Left cardiac atrium (tissue), 4 donors: Measurements from ENCODE around the gene SSR2. TPM values are rescaled to one million over a fixed set of nuclear protein-coding genes. Genes with fewer than 3 reads are reported as not detected.
"Not testable (repeated sequence)": the region's sequence is repeated elsewhere in the genome, so short reads cannot be mapped to it uniquely, and the experiment has no call there.

ENCODE experiments used
- ATAC-seq, 2 donors: fragments of 200-7000 bp; cut with Tn5 transposase; one replicate each; pipeline ENCODE4 v1.9.1; 2020; ENCODE audit warnings: mild to moderate bottlenecking in 2 of 2, moderate library complexity in 2 of 2
- DNase-seq: peaks from one replicate; pipeline ENCODE4 v3.0.0-alpha.2; 2020
- intact Hi-C, 2 donors: fragments of 100-400 bp; cut with DNase I; formaldehyde crosslinking; loops; one replicate each; pipeline versions ENCODE4 v1.14.1 to v1.15.1; 2022 to 2023
- total RNA-seq, 2 donors: library from RNA; stranded (reverse); fragmentation: NEBNext Ultra II Directional; extraction: Animal tissue kit (Norgen Biotek cat#: 25700); gene quantifications; one replicate each; pipeline ENCODE4 v1.2.1, GENCODE V29; 2021
- donor health status: DM: no; HTN: yes; CAD: no.
- donor health status: DM: no; HTN: yes; CAD: no; lungs with severe emphysema.
- donor health status: DM: yes; HTN: yes; CAD: no.
- donor health status: Dilated cardiomyopathy.

SSR2 gene
- total RNA-seq, 2 donors from 2014 or later = 101 to 127 TPM

GRCh38 chr1:156051011-156051725 lies 30.4 kb upstream of the SSR2 start:
- ATAC-seq = no peak
- intact Hi-C loops = no loop called here
- DNase-seq = no peak

- DNase-seq (no peak), ATAC-seq (no peak)
- intact Hi-C loops = no loop called here
These were observed 29.6 kb upstream of the SSR2 start for GRCh38 chr1:156050376-156050775.

- ATAC-seq (no peak), DNase-seq (no peak)
- intact Hi-C loops = no loop called here
These were observed 28.0 kb upstream of the SSR2 start for GRCh38 chr1:156048663-156049258.

- ATAC-seq (no peak), DNase-seq (no peak)
- intact Hi-C loops = no loop called here
These were observed 24.3 kb upstream of the SSR2 start for GRCh38 chr1:156045076-156045475.

- no peak for ATAC-seq
- intact Hi-C loops = no loop called here
- DNase-seq = no peak
These were observed 22.1 kb upstream of the SSR2 start for GRCh38 chr1:156042828-156043227.

- intact Hi-C loops, ATAC-seq, DNase-seq: not testable (repeated sequence)
These were observed 14.2 kb upstream of the SSR2 start for GRCh38 chr1:156034991-156035390.

GRCh38 chr1:156033011-156033410 lies 12.3 kb upstream of the SSR2 start:
- ATAC-seq (no peak), DNase-seq (no peak)
- intact Hi-C loops = no loop called here

- DNase-seq = no peak
- ATAC-seq = no peak
- intact Hi-C loops = no loop called here
These were observed 5.8 kb upstream of the SSR2 start for GRCh38 chr1:156026588-156026987.

- intact Hi-C loops = no loop called here
- DNase-seq (peak; percentile 37), ATAC-seq (peak; percentile 63)
These were observed 5.1 kb upstream of the SSR2 start for GRCh38 chr1:156025876-156026275.

- DNase-seq = no peak
- no peak for ATAC-seq
- intact Hi-C loops = no loop called here
These were observed 4.0 kb upstream of the SSR2 start for GRCh38 chr1:156024801-156025200.

GRCh38 chr1:156021954-156022353 lies 1.2 kb upstream of the SSR2 start:
- ATAC-seq = no peak
- intact Hi-C loops = no loop called here
- no peak for DNase-seq

- ATAC-seq = no peak
- DNase-seq = no peak
- intact Hi-C loops = no loop called here
These were observed 310 bp upstream of the SSR2 start for GRCh38 chr1:156021093-156021428.

GRCh38 chr1:156019946-156020292 lies 832 bp downstream of the SSR2 start:
- intact Hi-C loops = no loop called here
- no peak for DNase-seq
- no peak for ATAC-seq

GRCh38 chr1:156014829-156015228 lies 5.9 kb downstream of the SSR2 start:
- DNase-seq = no peak
- intact Hi-C loops = no loop called here

GRCh38 chr1:156012051-156012817 lies 8.5 kb downstream of the SSR2 start:
- DNase-seq (no peak), ATAC-seq (no peak)
- intact Hi-C loops = no loop called here

More at GRCh38 chr1:156014829-156015228, 5.9 kb downstream of the SSR2 start:
- ATAC-seq = no peak

- DNase-seq (no peak), ATAC-seq (no peak)
- intact Hi-C loops = no loop called here
These were observed 11.3 kb downstream of the SSR2 start for GRCh38 chr1:156009404-156009803.

GRCh38 chr1:156006666-156007376 lies 13.9 kb downstream of the SSR2 start:
- ATAC-seq (no peak), DNase-seq (no peak)
- intact Hi-C loops = no loop called here

- intact Hi-C loops = no loop called here
- peak; percentile 7 to 18 for ATAC-seq
These were observed 15.7 kb downstream of the SSR2 start for GRCh38 chr1:156004843-156005584.

GRCh38 chr1:156003923-156004188 lies 16.9 kb downstream of the SSR2 start:
- ATAC-seq (no peak), DNase-seq (no peak)
- intact Hi-C loops = no loop called here

More at GRCh38 chr1:156004843-156005584, 15.7 kb downstream of the SSR2 start:
- DNase-seq = no peak
